ENCODE data around the gene PRKAG2.
A peak's percentile ranks its signal among the peaks of the same experiment; 100 is the strongest.
"Not testable (repeated sequence)": the region's sequence is repeated elsewhere in the genome, so short reads cannot be mapped to it uniquely, and the experiment has no call there.

The PRKAG2 gene

GRCh38 chr7:151758622-151759540 is 118.0 kb downstream of the PRKAG2 start:
- DNase-seq: no peak

- DNase-seq: no peak
These were observed 119.6 kb downstream of the PRKAG2 start for GRCh38 chr7:151757274-151757673.

GRCh38 chr7:151756866-151757265 is 120.0 kb downstream of the PRKAG2 start:
- no peak for DNase-seq

GRCh38 chr7:151756076-151756731 is 120.7 kb downstream of the PRKAG2 start:
- DNase-seq: peak; percentile 79

GRCh38 chr7:151755131-151755801 is 121.6 kb downstream of the PRKAG2 start:
- DNase-seq: no peak

GRCh38 chr7:151754688-151755130 is 122.2 kb downstream of the PRKAG2 start:
- DNase-seq: no peak

GRCh38 chr7:151754142-151754590 is 122.7 kb downstream of the PRKAG2 start:
- no peak for DNase-seq

GRCh38 chr7:151752816-151753595 is 123.9 kb downstream of the PRKAG2 start:
- no peak for DNase-seq

- no peak for DNase-seq
These were observed 124.9 kb downstream of the PRKAG2 start for GRCh38 chr7:151752037-151752436.

- no peak for DNase-seq
These were observed 128.2 kb downstream of the PRKAG2 start for GRCh38 chr7:151748733-151749132.

GRCh38 chr7:151748021-151748420 is 128.9 kb downstream of the PRKAG2 start:
- not testable (repeated sequence) for DNase-seq

GRCh38 chr7:151745706-151746105 is 131.2 kb downstream of the PRKAG2 start:
- DNase-seq: no peak

GRCh38 chr7:151744656-151745638 is 132.0 kb downstream of the PRKAG2 start:
- peak; percentile 73 for DNase-seq

GRCh38 chr7:151744051-151744580 is 132.8 kb downstream of the PRKAG2 start:
- no peak for DNase-seq

- no peak for DNase-seq
These were observed 133.4 kb downstream of the PRKAG2 start for GRCh38 chr7:151743481-151743983.

GRCh38 chr7:151742713-151743480 is 134.0 kb downstream of the PRKAG2 start:
- no peak for DNase-seq

GRCh38 chr7:151741585-151741984 is 135.3 kb downstream of the PRKAG2 start:
- DNase-seq: no peak

GRCh38 chr7:151740081-151740851 is 136.6 kb downstream of the PRKAG2 start:
- DNase-seq: no peak

- no peak for DNase-seq
These were observed 138.0 kb downstream of the PRKAG2 start for GRCh38 chr7:151738925-151739324.
